Activated CD4-positive, CD25-positive, alpha-beta regulatory T cell treated with anti-CD3 and anti-CD28 coated beads, Interleukin-2, amount 50 U/mL, for 24 hours (primary cell): Measurements from ENCODE around the gene CLPTM1L.
"Not testable (repeated sequence)": the region's sequence is repeated elsewhere in the genome, so short reads cannot be mapped to it uniquely, and the experiment has no call there.

Experiments used
- ATAC-seq, 2 donors: fragments of 150-1000 bp; cut with Tn5 transposase; one replicate each; pipeline ENCODE4 v1.10.0; 2021; ENCODE audit warnings: mild to moderate bottlenecking in 1 of 2, moderate library complexity in 1 of 2

The CLPTM1L gene

DNA sequence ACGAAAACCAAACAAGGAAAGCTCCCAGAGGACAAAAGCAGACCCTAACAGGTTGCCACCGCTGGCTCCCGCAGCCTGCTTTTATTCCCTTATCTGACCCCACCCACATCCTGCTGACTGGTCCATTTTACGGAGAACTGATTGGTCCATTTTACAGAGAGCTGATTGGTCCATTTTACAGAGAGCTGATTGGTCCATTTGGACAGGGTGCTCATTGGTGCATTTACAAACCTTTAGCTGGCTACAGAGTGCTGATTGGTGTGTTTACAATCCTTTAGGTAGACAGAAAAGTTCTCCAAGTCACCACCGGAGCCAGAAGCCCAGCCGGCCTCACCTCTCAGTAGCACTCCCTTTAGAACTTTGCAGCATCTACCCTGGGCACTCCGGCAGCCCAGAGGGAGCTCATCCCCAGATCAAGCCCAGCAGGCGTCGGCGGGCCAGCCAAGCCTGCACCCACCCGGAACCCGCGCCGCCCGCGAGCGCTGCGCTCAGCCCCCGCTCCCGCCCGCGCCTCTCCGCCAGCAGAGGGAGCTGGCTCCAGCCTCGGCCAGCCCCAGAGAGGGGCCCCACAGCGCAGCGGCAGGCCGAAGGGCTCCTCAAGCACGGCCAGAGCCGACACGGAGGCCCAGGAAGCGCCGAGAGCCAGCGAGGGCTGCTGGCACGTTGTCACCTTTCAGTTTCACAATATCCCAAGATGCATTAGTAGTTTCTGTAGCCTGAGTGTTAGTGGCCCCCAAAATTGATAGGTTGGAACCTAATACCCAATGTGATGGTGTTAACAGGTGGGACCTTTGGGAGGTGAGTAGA lies 35.3 kb upstream of the CLPTM1L start:
- ATAC-seq: peak; percentile 89 to 94

- no peak for ATAC-seq
These were observed 34.2 kb upstream of the CLPTM1L start for GRCh38 chr5:1378866-1379659.

GRCh38 chr5:1378096-1378495 lies 33.2 kb upstream of the CLPTM1L start:
- no peak for ATAC-seq

- ATAC-seq: no peak
These were observed 32.1 kb upstream of the CLPTM1L start for GRCh38 chr5:1376981-1377380.

GRCh38 chr5:1375871-1376810 lies 31.2 kb upstream of the CLPTM1L start:
- no peak for ATAC-seq

- no peak for ATAC-seq
These were observed 29.8 kb upstream of the CLPTM1L start for GRCh38 chr5:1374679-1375055.

GRCh38 chr5:1374030-1374678 lies 29.3 kb upstream of the CLPTM1L start:
- no peak for ATAC-seq

DNA sequence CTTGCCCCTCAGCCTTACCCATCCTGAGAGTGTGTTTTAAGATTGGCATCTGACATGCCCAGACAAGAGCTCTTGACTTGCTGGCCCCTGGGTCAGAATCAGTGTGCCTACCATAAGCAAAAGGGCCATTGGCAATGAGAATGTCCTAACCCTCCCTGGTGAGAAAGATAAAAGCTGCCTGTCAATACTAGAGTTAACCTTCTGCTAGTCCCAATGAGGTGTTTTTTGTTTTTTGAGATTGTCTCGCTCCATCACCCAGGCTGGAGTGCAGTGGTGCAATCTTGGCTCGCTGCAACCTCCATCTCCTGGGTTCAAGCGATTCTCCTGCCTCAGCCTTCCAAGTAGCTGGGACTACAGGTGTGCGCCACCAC lies 27.1 kb upstream of the CLPTM1L start:
- ATAC-seq: not testable (repeated sequence)

- no peak for ATAC-seq
These were observed 26.5 kb upstream of the CLPTM1L start for GRCh38 chr5:1371218-1371971.

- no peak for ATAC-seq
These were observed 25.1 kb upstream of the CLPTM1L start for GRCh38 chr5:1370006-1370405.

GRCh38 chr5:1368756-1369155 lies 23.9 kb upstream of the CLPTM1L start:
- no peak for ATAC-seq

GRCh38 chr5:1368236-1368635 lies 23.3 kb upstream of the CLPTM1L start:
- ATAC-seq: no peak

GRCh38 chr5:1367149-1367548 lies 22.2 kb upstream of the CLPTM1L start:
- no peak for ATAC-seq

DNA sequence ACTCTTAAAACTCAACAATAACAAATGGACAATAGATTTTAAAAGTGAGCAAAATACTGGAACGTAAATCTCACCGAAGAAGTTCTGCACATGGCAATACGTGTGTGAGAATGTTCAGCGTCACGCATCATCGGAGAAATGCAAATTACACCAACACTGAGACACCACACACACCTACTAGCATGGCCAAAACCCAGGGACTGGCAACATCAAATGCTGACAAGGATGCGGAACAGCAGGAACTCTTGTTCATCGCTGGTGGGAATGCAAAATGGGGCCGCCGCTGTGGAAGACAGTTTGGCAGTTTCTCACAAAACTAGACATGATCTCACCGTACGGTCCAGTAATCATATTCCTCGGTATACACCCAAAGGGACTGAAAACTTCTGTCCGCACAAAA lies 21.6 kb upstream of the CLPTM1L start:
- ATAC-seq: no peak

DNA sequence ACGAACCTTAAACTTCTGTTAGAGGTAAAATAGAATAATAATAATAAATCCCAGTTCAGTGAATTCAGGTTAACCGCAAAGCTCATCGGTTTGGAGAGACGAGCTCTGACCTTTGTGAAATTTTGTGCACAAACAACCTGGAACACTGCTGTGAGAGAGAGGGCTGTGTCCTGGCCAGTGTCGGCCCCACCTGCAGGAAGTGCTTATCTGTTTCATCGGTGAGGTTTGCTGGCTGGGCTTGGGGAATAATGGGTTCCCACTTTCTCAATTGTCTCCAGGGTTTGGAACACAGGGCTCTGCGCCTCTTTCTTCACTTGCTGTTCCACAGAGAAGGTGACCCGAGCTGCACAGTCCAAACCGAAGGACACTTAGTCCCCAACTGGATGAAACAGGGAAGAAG lies 19.3 kb upstream of the CLPTM1L start:
- ATAC-seq: no peak

DNA sequence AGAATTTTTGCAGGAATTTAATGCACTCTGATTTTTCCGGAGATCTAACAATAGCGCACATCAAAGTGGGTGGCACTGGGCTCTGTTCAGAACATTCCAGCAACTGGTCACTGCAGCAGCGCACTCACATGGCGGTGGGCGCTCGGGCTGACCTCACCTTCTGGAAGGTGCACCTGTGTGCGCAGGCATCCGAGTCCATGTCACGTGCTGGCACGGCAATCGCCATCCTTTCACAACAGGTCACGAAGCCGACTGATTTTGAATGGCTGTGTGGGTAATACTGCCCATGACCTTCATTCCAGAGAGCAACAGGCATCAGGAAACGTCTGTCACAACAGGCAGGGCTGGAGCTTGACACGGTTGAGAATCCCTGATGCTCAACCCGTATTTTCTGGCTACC lies 18.7 kb upstream of the CLPTM1L start:
- no peak for ATAC-seq

- peak in 1 of 2 donors; percentile 20 for ATAC-seq
These were observed 18.3 kb upstream of the CLPTM1L start for GRCh38 chr5:1363160-1363559.

GRCh38 chr5:1362242-1363015 lies 17.5 kb upstream of the CLPTM1L start:
- ATAC-seq: no peak

DNA sequence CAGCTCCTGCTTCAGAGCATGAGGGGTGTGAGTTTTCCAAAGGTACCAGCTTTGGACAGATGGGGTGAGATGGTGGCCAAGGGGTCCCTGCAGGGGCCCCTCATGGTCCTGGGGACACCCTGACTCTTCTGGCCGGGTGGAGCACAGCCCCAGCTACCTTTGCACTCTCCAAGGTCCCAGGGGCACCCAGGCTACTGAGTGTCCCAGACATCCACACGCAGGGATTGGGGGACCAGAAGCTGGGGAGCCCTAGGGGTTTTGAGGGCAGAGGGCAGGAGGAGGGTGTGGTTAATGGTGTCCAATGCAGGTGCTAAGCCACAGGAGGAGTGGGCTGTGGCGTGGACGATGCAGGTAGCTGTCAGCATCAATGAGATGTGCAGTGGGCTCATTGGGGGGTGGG lies 16.0 kb upstream of the CLPTM1L start:
- no peak for ATAC-seq

DNA sequence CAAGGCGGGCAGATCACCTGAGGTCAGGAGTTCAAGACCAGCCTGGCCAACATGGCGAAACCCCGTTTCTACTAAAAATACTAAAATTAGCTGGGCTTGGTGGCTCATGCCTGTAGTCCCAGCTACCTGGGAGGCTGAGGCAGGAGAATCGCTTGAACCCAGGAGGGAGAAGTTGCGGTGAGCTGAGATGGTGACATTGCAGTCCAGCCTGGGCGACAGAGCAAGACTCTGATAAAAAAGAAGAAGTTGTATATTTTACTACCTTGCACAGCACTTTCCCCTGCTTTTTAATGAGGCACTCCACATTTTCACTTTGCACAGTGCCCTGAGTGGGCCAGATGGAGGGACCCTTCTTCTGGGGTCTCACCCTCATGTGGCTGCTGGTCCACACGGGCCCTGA lies 15.5 kb upstream of the CLPTM1L start:
- not testable (repeated sequence) for ATAC-seq

GRCh38 chr5:1359713-1360112 lies 14.8 kb upstream of the CLPTM1L start:
- ATAC-seq: no peak
